HG03520 (cell line): ENCODE results near the gene PROX1.

Experiments used
- ATAC-seq: cut with Tn5 transposase; IDR thresholded peaks from one replicate; pipeline ENCODE4 v1.9.1; 2021; ENCODE audit warnings: mild to moderate bottlenecking, moderate library complexity; ENCODE audit not compliant: unreplicated experiment

PROX1 gene

DNA sequence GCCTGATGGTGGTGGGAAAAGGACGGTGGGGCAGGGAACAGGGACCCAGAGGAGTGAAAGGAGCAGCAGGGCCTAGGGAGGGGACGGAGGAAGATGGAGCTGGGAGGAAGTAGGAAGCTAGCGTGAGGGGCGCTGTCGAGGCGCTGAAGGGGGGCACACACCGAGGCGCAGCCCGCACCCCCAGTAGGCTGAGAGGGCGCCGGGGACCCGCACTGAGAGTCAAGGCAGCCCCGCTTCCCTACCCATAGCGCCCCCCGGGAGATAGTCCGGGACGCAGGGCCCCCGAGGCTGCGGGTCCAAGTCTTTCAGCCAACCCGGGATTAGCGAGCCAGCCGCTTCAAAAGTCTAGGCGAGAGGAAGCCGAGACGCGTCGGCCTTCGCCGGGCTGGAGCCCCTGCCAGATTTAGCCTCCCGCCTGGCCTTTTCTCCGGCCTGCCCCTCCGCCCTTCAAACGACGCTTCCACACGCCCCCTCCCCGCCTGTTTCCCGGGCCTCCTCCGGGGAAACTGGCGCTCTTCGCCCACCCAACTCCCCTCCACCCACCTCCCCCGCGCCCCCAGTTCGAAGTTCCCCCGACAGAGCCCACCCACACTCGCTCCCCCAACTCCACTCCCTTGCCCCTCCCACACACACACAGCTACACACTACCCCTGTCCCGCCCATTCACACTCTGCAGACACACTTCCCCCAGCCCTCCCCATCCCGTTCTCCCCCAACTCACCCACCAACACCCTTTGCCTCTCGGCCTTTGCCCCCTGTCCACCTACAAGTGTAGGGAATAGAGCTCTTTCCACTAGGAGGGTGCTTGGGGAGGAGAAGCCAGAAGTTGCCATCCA is 7.8 kb upstream of the PROX1 start:
- no peak for ATAC-seq

DNA sequence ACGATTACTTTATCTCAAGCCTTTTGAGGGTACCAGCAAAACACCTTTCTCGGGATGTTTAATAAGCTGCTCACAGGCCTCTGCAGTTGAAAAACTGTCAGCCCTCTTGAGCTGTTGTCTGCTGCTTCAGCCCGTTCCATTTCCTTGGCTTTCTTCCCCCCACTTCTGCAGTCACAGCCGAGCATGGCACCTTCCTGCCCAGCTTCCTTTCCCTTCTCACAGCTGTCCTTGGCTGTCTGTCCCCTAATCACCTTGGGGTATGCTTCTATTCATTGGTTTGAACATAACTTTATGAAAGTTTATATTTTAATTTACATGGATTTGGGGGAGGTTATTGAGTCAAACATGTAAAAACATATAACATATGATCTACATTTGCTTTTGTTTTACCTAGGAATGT is 6.9 kb upstream of the PROX1 start:
- no peak for ATAC-seq

DNA sequence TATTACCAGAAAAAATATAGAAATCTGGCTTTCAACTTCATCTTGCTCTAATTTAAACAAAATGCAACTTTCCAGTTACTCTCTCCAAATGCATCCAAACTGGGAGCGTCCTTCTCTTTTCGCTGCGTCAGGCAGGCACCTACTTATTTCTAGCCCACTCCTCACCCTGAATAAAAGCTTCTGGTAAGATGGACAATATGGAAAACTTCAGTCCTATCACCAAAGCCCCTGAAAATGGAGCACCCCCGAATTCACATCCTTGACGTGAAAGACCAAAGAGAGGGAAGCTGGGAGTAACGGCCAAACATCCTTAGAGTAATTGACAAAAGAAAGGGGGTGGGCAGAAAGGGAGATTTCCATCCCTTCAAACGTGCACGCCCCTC is 5.5 kb upstream of the PROX1 start:
- ATAC-seq = no peak

DNA sequence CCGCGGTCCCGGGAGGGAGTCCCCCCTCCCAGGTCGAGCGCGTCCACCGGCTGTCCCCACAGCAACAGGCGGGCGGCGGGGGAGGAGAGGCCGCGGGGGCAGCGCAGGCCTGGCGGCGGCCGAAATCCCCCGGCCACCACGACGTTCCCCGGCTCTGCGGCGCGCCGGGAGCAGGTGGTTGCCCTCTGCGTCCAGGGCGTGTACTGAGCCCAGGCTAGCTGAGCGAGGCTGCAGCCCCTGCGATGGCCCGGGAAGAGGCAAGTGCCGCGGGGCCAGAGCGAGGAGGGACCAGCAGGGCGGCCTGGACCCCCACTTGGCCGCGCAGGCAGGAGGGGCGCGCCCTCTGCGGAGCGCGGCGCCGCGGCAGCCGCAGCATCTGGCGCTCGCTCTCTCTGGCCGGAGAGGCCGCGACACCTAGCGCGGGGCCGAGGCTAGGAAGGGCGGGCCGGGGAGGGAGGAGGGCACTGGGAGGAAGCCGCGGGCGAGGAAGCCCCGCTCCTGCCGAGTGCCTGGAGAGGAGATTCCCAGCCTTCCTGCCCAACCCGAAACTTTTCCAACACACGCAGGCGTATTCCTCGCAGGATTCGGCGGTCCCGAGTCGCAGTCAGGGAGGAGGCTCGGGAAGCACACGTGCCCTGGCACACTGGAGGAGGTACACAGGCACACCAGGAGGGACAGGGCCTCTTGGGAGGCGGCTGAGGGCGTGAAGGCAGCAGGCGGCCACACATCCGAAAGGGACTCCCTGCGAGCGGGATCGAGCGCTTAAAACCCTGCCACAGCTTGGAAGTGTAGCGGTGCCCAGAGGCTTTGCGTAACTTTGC is 4.9 kb upstream of the PROX1 start:
- no peak for ATAC-seq

DNA sequence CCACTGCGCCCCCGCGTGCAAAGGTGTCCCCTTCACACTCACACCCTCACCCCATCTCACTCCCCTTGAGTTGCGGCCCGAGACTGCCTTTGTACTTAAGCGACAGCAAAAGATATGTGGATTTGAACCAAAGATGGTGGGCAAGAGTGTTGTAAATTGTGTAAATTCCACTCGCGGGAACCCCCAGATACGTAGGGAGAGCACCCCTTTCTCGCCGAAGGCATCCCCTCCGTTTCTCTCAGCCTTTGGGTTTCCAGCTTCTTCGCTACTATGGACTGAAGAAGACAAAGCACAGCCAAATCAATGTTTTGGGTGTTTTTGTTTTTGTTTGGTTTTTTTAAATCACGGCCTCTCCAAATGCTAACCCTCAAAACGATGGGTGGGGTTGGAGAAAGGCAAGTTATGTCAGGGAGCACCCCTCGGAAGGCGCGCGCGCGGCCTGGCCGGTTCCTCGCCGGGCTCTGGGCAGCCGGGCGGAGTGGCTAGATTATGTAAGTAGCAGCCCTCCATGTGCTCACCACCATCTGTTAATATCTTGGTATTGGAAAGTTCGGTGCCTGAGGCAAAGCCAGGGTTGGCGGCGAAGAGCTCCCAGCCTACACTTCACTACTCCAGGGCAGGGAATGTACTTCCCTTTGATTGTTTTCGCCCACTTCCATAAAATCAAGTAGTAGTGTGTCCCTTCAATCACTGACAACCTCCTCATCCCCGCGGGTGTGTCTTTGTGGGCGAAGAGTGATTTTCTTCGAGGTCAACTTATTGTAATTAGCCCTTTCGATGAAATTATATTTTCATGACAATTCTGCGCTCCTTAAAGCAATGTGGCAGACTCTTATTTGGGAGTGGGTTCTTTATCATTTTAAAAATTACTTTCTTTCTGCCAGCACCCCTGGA is 4.0 kb upstream of the PROX1 start:
- no peak for ATAC-seq

DNA sequence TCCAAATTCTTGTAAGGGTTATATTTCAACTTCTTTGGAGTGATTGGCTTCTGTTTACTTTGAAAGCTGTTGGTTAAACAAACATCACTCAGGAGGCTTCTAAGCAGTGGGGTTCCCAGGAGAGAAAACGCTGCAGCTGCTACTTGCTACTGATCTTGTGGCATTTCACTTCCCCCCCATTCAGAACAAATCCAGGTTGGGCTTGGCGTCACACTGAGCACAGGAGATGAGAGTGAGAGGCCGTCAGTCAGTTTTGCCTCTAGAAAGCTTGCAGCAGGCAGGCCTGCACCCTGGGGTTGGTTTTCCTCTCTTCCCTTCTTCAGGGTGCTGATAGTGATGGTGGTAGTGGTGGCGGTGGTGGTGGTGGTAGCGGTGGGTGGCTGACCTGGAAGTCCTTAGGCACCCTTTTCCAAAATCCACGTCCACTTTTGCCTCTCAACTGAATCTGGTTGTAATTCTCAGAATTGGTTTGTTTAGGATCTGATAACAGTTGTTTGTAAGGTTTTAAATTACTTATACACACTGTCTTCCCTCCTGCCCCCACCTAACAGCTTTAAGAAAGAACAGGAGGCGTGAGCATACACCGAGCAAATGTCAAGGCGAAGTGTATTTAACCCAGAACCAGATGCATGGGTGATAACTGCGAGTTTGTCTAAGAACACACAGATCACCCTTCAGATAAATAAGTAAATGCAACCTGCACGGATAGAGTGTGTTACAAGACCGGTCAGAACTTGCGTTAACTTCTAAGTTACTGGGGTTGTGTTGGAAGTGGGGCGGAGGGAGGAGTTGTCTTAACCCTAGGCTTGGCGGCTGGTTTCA is 3.2 kb upstream of the PROX1 start:
- no peak for ATAC-seq

DNA sequence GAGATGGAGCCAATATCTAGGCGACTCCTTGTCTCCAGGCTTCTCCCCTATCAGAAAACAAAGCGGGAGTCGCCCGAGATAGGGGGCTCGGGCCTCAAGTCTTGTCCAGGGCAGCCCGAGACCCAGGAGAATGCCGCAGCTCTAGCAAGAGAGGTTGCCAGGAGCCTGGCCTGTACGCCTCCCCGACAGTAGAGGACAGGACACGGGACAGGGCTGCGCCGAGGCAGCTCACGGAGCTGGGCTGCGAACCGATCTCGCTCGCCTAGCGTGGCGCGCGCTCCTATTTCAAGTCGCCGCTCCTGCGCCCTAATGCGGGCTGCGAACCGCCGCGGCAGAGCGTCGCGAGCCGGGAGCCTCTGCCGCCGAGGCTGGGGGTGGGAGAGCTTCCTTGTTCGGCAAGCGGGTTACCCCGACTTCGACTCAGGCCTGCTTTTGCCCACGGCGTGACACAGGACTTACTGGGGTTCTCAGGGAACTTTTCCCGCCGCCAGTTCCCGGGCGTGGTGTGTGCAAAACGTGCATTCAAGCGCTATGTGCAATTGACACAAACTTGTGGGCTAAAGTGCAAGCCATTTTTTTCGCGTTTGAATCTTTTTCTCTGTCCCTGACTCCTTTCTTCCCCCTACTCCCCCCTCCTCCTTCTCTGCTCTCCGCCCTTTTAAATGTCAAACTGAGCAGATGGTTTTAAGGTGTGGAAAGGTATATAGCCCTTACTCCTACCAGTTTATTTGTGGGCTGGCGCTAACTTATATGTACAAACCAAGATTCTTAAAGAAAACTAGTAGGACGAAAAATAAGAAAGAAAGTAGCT is 2.4 kb upstream of the PROX1 start:
- ATAC-seq = no peak

DNA sequence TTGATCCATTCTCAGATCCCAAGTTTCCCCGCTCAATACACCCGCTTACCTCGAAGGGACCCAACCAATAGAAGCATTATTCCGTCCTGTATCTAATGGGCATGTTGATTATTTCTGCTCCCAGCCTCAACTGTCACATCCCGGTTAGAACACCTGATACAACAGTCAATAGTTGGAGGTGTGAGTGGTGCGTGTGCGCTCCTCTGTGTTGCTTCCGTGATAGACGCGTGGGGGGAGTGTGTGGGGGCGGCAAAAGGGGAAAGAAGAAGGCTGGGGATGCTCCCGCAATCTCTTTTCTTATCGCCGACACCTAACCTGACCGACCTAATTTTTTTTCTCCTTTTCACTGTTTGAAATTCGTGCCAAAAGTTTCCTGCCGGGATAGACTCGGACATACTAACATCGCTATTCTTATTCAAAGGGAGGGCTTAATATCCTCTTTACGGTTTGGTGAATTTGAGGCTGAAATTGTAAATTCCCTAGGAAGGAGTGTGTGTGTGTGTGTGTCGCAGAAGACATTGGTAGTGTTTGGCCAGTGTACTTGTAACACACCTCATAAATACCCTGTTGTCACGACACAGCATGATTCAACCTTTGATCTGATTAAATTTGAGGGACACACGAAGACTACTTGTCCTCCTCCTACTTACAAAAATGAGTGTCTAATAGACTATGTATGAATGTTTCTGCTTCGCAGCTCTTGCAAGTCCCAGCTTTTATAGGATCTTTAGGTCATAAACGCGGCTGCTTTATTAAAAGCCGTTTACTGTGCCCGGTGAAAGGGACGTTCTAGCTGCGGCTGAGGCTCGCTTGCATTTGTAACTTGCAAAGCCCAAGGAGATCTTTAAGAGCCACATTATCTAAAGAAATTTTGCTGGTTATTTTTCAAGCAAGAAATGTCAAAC is 1.5 kb upstream of the PROX1 start:
- no peak for ATAC-seq

DNA sequence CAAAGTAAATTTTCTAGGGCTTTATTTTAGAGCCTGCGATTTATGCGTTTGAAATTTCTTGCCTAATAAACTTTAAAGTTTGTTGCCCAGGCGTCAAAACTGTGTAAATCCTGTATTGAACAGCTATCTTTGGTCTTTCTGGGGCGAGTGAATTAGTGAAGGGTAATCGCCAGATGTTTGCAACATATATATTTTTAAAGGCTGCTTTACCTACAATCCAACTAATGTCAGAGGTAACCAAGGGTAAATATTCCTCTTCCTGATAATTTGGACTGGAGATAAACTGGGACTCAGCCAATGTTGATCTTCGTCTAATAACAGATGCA is 885 bp upstream of the PROX1 start:
- no peak for ATAC-seq

DNA sequence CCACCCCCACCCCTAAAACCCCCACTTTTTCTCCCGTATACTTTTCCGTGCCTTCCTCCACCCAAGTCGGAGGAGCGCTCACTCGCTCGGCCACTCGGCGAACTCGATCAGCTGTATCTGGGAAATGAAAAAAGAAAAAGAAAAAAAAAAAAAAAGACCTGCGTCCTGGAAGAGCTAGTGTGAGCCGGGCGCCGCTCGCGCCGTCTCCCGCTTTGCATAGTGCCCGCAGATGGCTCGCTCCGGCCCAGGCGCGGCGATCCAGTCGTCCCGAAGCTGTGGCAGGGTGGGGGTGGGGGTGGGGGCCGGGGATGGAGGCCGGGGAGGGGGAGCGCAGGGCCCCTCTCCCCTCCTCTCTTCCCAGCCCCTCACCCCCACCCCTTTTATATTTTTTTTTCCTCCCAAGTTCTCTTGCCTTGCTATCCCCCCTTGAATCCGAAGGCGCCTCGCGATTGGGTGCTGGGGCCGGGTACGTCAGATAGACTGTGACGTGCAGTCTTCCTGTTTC is 299 bp upstream of the PROX1 start:
- peak; percentile 47 for ATAC-seq

DNA sequence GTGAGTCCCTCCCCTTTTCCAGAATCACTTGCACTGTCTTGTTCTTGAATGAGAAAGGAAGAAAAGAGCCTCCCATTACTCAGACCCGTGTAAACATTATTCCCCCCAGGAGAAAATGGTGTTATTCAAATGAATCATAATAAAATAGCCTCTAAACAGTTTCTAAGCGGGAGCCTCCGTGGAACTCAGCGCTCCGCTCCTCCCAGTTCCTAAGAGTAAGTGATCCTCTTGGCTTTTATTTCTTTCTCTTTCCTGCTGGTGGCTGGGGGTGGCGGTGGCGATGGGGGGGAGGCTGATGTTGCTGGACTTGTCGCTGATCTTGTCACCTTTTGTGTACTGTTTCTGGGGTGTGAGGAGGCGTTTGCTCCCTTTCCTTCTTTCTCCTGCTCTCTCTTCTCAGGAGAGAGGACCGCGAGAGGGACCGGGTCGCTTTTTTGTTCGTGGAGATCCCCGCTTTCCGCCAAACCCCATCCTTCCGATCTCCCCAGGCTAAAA is 781 bp downstream of the PROX1 start:
- no peak for ATAC-seq

DNA sequence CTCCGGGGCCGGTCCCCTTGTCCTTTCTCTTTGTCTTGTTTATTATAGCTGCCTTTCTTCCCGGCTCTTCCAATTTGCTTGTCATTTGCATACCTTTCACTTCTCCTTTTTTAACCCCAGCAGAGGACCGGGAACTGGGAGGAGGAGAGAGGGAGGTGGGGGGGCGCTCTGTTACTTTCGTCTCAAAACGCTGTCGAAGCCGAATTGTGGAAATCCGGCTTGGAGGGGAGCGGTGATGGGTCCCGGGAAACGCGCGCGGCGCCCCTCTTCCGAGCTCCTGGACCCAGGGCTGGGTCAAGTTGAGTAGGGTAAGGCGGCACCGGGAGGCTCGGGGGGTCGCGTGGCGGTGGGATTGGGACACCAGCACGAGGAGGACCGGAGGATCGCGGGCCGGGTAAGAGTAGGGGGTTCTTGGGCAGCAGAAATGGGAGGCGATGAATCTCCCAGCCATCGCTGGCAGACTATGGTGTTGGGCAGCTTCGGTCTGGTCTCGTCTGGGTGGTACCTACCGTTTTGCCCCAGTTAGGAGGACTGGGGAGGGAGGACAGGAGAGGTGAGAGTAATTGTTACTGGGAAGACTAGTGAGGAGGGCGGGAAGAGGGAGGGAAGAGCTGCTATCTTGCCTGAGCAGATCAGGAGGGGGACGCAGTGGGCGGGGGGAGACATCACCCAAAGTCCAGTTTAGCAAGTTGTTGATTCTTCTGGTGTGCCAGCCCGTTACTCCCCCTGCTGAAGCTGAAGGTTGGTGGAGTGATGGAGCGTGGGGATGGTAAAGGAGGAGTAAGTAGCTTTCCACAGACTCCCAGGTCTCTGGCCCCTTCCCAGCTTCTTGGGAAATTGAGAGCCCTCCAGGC is 1.5 kb downstream of the PROX1 start:
- ATAC-seq = no peak

DNA sequence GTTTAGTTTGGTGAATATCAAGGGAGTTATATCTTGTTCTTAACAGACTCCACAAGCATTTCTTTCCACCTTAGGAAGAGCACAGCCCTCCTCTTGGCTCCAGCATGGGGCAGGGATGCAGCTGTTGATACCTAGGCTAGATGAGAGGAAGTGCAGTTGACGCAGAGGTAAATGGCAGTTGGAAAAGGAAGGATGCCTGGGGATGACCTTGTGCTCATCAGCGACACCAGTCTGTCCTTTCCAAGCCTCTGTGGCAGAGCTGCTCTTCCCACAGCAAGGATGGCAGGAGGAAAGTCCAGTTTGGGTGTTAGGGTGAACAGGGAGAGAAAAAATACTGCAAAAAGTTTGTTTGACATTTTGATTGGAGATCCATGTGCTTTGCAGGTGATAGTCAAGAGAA is 6.2 kb downstream of the PROX1 start:
- no peak for ATAC-seq

DNA sequence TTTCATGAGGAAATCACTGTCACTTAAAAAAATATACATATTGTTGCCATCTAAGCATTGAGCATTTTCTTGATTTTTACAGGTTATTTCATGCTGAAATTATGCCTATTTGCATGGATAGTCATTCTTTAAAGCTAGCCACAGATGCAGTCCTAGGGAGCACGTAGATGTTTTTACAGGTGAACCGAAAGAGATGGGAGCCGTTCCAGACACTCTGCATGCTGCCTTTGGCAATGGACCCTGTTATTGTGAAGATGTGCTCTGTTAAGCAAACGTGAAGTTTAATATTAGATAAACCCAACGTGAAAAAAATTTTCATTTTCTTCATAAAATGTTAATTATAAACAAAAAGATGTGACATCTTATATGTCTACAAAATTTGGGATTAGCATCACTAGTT is 7.1 kb downstream of the PROX1 start:
- ATAC-seq = no peak

DNA sequence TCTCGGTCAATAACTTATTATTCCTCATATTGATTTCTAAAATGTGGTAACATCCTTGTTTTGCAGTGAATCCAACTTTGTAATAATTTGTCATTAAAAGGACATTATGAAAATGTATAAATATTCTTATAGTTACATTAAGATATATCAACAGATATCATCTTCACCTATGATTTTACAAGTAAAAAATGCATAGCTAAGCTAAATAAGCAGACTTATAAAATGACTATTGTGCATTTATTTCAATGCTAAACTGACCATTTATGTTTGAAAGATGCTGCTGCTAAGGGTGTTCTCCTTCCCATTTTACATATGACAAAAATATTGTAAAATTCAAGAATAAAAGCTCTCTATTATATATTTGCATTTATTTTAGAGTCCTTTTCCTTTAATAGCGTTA is 7.8 kb downstream of the PROX1 start:
- no peak for ATAC-seq

DNA sequence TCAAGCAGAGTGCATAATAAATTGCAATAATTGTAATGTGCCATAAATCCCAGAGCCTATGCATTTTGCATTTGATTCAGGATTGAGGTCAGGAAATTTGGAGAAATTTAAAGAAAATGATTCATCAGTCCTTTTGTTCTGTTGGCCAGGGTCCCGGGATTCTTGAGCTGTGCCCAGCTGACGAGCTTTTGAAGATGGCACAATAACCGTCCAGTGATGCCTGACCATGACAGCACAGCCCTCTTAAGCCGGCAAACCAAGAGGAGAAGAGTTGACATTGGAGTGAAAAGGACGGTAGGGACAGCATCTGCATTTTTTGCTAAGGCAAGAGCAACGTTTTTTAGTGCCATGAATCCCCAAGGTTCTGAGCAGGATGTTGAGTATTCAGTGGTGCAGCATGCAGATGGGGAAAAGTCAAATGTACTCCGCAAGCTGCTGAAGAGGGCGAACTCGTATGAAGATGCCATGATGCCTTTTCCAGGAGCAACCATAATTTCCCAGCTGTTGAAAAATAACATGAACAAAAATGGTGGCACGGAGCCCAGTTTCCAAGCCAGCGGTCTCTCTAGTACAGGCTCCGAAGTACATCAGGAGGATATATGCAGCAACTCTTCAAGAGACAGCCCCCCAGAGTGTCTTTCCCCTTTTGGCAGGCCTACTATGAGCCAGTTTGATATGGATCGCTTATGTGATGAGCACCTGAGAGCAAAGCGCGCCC is 8.7 kb downstream of the PROX1 start:
- no peak for ATAC-seq
